ENCODE results near the gene FRY. TPM values are rescaled to one million over a fixed set of nuclear protein-coding genes. Genes with fewer than 3 reads are reported as not detected.

FRY gene
- total and polyA plus RNA-seq, 2 of the 13 experiments (the other 11 are each of a cell fraction or from before 2014, with no cell fraction given): 8.2 to 13.1 TPM

DNA sequence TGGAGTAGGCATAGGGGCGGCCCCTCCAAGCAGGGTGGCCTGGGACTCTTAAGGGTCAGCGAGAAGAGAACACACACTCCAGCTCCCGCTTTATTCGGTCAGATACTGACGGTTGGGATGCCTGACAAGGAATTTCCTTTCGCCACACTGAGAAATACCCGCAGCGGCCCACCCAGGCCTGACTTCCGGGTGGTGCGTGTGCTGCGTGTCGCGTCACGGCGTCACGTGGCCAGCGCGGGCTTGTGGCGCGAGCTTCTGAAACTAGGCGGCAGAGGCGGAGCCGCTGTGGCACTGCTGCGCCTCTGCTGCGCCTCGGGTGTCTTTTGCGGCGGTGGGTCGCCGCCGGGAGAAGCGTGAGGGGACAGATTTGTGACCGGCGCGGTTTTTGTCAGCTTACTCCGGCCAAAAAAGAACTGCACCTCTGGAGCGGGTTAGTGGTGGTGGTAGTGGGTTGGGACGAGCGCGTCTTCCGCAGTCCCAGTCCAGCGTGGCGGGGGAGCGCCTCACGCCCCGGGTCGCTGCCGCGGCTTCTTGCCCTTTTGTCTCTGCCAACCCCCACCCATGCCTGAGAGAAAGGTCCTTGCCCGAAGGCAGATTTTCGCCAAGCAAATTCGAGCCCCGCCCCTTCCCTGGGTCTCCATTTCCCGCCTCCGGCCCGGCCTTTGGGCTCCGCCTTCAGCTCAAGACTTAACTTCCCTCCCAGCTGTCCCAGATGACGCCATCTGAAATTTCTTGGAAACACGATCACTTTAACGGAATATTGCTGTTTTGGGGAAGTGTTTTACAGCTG, 283.9 kb downstream of the FRY start, which contains the start of the genes BRCA2 and ZAR1L (continued):
- TF ChIP-seq BORCS8-MEF2B (CRISPR knock-in tag; IDR thresholded peaks at IDR 0.05): peak; percentile 80
- no peak; the same call in 1 of the 2 replicates for TF ChIP-seq EED (CRISPR knock-in tag; IDR thresholded peaks at IDR 0.05)
- TF ChIP-seq SMAD1 (CRISPR knock-in tag; IDR thresholded peaks at IDR 0.05; ENCODE audit: borderline replicate concordance, low read depth): no peak
- TF ChIP-seq, protein P1, sequence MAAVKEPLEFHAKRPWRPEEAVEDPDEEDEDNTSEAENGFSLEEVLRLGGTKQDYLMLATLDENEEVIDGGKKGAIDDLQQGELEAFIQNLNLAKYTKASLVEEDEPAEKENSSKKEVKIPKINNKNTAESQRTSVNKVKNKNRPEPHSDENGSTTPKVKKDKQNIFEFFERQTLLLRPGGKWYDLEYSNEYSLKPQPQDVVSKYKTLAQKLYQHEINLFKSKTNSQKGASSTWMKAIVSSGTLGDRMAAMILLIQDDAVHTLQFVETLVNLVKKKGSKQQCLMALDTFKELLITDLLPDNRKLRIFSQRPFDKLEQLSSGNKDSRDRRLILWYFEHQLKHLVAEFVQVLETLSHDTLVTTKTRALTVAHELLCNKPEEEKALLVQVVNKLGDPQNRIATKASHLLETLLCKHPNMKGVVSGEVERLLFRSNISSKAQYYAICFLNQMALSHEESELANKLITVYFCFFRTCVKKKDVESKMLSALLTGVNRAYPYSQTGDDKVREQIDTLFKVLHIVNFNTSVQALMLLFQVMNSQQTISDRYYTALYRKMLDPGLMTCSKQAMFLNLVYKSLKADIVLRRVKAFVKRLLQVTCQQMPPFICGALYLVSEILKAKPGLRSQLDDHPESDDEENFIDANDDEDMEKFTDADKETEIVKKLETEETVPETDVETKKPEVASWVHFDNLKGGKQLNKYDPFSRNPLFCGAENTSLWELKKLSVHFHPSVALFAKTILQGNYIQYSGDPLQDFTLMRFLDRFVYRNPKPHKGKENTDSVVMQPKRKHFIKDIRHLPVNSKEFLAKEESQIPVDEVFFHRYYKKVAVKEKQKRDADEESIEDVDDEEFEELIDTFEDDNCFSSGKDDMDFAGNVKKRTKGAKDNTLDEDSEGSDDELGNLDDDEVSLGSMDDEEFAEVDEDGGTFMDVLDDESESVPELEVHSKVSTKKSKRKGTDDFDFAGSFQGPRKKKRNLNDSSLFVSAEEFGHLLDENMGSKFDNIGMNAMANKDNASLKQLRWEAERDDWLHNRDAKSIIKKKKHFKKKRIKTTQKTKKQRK (IDR thresholded peaks at IDR 0.05; ENCODE audit: low read length): no peak
- TF ChIP-seq SRY (CRISPR knock-in tag; IDR thresholded peaks at IDR 0.05): no peak; the same call in 1 of the 2 replicates
- TF ChIP-seq ZNF775 (CRISPR knock-in tag; IDR thresholded peaks at IDR 0.05; ENCODE audit: borderline replicate concordance): no peak
- no peak for TF ChIP-seq KLF9 (CRISPR knock-in tag; IDR thresholded peaks at IDR 0.05; ENCODE audit: low read depth)
- TF ChIP-seq ZNF7 (CRISPR knock-in tag; IDR thresholded peaks at IDR 0.05): no peak
- no peak for TF ChIP-seq KAT2B (IDR thresholded peaks at IDR 0.05; ENCODE audit: borderline replicate concordance, low read depth, low read length)
- TF ChIP-seq TGIF2 (CRISPR knock-in tag; IDR thresholded peaks at IDR 0.05): peak; percentile 98
- TF ChIP-seq GTF2F1 (IDR thresholded peaks at IDR 0.05; ENCODE audit: low read length): no peak
- TF ChIP-seq, protein P2, sequence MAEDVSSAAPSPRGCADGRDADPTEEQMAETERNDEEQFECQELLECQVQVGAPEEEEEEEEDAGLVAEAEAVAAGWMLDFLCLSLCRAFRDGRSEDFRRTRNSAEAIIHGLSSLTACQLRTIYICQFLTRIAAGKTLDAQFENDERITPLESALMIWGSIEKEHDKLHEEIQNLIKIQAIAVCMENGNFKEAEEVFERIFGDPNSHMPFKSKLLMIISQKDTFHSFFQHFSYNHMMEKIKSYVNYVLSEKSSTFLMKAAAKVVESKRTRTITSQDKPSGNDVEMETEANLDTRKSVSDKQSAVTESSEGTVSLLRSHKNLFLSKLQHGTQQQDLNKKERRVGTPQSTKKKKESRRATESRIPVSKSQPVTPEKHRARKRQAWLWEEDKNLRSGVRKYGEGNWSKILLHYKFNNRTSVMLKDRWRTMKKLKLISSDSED (CRISPR knock-in tag; IDR thresholded peaks at IDR 0.05): no peak
- TF ChIP-seq ZNF547 (CRISPR knock-in tag; IDR thresholded peaks at IDR 0.05): no peak; the same call in 1 of the 2 replicates
- TF ChIP-seq, protein P3, sequence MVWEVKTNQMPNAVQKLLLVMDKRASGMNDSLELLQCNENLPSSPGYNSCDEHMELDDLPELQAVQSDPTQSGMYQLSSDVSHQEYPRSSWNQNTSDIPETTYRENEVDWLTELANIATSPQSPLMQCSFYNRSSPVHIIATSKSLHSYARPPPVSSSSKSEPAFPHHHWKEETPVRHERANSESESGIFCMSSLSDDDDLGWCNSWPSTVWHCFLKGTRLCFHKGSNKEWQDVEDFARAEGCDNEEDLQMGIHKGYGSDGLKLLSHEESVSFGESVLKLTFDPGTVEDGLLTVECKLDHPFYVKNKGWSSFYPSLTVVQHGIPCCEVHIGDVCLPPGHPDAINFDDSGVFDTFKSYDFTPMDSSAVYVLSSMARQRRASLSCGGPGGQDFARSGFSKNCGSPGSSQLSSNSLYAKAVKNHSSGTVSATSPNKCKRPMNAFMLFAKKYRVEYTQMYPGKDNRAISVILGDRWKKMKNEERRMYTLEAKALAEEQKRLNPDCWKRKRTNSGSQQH (CRISPR knock-in tag; IDR thresholded peaks at IDR 0.05; ENCODE audit: low read depth): peak; percentile 98
- TF ChIP-seq, protein P4, sequence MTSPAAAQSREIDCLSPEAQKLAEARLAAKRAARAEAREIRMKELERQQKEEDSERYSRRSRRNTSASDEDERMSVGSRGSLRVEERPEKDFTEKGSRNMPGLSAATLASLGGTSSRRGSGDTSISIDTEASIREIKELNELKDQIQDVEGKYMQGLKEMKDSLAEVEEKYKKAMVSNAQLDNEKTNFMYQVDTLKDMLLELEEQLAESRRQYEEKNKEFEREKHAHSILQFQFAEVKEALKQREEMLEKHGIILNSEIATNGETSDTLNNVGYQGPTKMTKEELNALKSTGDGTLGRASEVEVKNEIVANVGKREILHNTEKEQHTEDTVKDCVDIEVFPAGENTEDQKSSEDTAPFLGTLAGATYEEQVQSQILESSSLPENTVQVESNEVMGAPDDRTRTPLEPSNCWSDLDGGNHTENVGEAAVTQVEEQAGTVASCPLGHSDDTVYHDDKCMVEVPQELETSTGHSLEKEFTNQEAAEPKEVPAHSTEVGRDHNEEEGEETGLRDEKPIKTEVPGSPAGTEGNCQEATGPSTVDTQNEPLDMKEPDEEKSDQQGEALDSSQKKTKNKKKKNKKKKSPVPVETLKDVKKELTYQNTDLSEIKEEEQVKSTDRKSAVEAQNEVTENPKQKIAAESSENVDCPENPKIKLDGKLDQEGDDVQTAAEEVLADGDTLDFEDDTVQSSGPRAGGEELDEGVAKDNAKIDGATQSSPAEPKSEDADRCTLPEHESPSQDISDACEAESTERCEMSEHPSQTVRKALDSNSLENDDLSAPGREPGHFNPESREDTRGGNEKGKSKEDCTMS (CRISPR knock-in tag; conservative IDR thresholded peaks at IDR 0.05): no peak
- TF ChIP-seq, protein P5, sequence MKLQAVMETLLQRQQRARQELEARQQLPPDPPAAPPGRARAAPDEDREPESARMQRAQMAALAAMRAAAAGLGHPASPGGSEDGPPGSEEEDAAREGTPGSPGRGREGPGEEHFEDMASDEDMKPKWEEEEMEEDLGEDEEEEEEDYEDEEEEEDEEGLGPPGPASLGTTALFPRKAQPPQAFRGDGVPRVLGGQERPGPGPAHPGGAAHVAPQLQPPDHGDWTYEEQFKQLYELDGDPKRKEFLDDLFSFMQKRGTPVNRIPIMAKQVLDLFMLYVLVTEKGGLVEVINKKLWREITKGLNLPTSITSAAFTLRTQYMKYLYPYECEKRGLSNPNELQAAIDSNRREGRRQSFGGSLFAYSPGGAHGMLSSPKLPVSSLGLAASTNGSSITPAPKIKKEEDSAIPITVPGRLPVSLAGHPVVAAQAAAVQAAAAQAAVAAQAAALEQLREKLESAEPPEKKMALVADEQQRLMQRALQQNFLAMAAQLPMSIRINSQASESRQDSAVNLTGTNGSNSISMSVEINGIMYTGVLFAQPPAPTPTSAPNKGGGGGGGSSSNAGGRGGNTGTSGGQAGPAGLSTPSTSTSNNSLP (IDR thresholded peaks at IDR 0.05; ENCODE audit: low read depth, low read length): no peak

Data from HepG2 (cell line).